Endothelial cell of umbilical vein (primary cell): Measurements from ENCODE around the gene SCP2. TPM values are rescaled to one million over a fixed set of nuclear protein-coding genes. Genes with fewer than 3 reads are reported as not detected.
"Not testable (repeated sequence)": the region's sequence is repeated elsewhere in the genome, so short reads cannot be mapped to it uniquely, and the experiment has no call there.

ENCODE experiments used
- BruUV-seq: library from RNA; stranded (reverse); fragments of 400-500 nt; replicated peaks from 2 replicates; lab custom pipeline; 2021; lab: Mats Ljungman, UMichigan
- CTCF ChIA-PET: fragments of 300-600, 350-600 bp; sonication (Branson Sonifier 250); formaldehyde crosslinking; loops from one replicate; lab custom pipeline; 2021; ENCODE audit warnings: antibody characterized with exemption, inconsistent platforms; lab: Charles Lee
- POLR2A ChIA-PET: fragments of 300-600, 350-600 bp; sonication (Branson Sonifier 250); formaldehyde crosslinking; loops from one replicate; lab custom pipeline; 2021; ENCODE audit warnings: antibody characterized with exemption, inconsistent platforms; lab: Charles Lee
- DNase-seq: peaks from one replicate; pipeline ENCODE4 v3.0.0-alpha.2; 2011; ENCODE audit warnings: low read depth, low spot score
- FAIRE-seq: peaks from 2 replicates; lab custom pipeline; 2011; peaks lifted over from hg19 to GRCh38; lab: Jason Lieb, UNC
- H2AFZ ChIP-seq: 2 replicates; pipeline ENCODE4 v1.6.0; 2012; ENCODE audit warnings: low read depth, low read length, control low read depth, inconsistent platforms
- H3K27ac ChIP-seq: 2 replicates; pipeline ENCODE4 v1.5.1; 2011; ENCODE audit warnings: low read depth, mild to moderate bottlenecking, control low read depth, low read length, moderate library complexity; ENCODE audit not compliant: insufficient read depth
- H3K27me3 ChIP-seq, 2 experiments: 2 replicates each; pipeline versions ENCODE4 v1.6.0 to v1.6.1; 2011; ENCODE audit warnings: low read length in 2 of 2, mixed read lengths in 1 of 2; ENCODE audit not compliant: control insufficient read depth in 2 of 2, insufficient read depth in 2 of 2
- H3K36me3 ChIP-seq, 2 experiments: 2 replicates in 1 of 2; 3 replicates in 1 of 2; pipeline ENCODE4 v1.5.1; 2011; ENCODE audit warnings: low read length in 2 of 2, mild to moderate bottlenecking in 1 of 2, moderate library complexity in 1 of 2; ENCODE audit not compliant: control insufficient read depth in 2 of 2, insufficient read depth in 2 of 2; ENCODE audit errors: extremely low read depth in 1 of 2
- H3K4me1 ChIP-seq: 3 replicates; pipeline ENCODE4 v1.5.1; 2011; ENCODE audit warnings: mild to moderate bottlenecking, low read length; ENCODE audit not compliant: control insufficient read depth, insufficient read depth; ENCODE audit errors: extremely low read depth
- H3K4me2 ChIP-seq: 2 replicates; pipeline ENCODE4 v1.6.1; 2011; ENCODE audit warnings: low read length, control low read depth, mixed read lengths; ENCODE audit not compliant: insufficient read depth
- H3K4me3 ChIP-seq, 3 experiments: fragments of 200-600 bp in 1 of 3; sonication (generic), shearing (Covaris generic) in 1 of 3; replicated peaks in 1 of 3; 2 replicates each; pipeline ENCODE4 v1.5.1; 2011 to 2016; ENCODE audit warnings: control low read depth in 3 of 3, low read length in 3 of 3, mild to moderate bottlenecking in 2 of 3, inconsistent platforms in 1 of 3, low read depth in 1 of 3, moderate library complexity in 1 of 3; ENCODE audit not compliant: insufficient read depth in 1 of 3
- H3K79me2 ChIP-seq: 2 replicates; pipeline ENCODE4 v1.6.0; 2012; ENCODE audit warnings: low read length, inconsistent platforms; ENCODE audit not compliant: control insufficient read depth, insufficient read depth
- H3K9ac ChIP-seq: replicated peaks from 2 replicates; pipeline ENCODE3; 2011; ENCODE audit warnings: low read length, control low read depth; ENCODE audit not compliant: insufficient read depth; ENCODE audit errors: extremely low read depth
- H3K9me1 ChIP-seq: replicated peaks from 3 replicates; pipeline ENCODE4 v1.6.0; 2011; ENCODE audit warnings: mild to moderate bottlenecking, low read length; ENCODE audit not compliant: control insufficient read depth, insufficient read depth; ENCODE audit errors: extremely low read depth
- H3K9me3 ChIP-seq: replicated peaks from 2 replicates; pipeline ENCODE4 v1.5.1; 2012; ENCODE audit warnings: low read length, inconsistent platforms; ENCODE audit not compliant: control insufficient read depth, insufficient read depth
- H4K20me1 ChIP-seq: replicated peaks from 2 replicates; pipeline ENCODE3; 2011; ENCODE audit warnings: mild to moderate bottlenecking, low read length; ENCODE audit not compliant: control insufficient read depth, insufficient read depth; ENCODE audit errors: extremely low read depth
- CTCF ChIP-seq, 2 donors: IDR thresholded peaks; 1 replicate in 1 of 2; 2 replicates in 1 of 2; pipeline ENCODE4 v1.5.1; 2011; ENCODE audit warnings: low read length in 2 of 2, mild to moderate bottlenecking in 2 of 2, moderate library complexity in 2 of 2, control low read depth in 1 of 2, inconsistent platforms in 1 of 2, low read depth in 1 of 2; ENCODE audit not compliant: insufficient read depth in 1 of 2; ENCODE audit errors: extremely low read depth in 1 of 2
- FOS ChIP-seq: IDR thresholded peaks from 2 replicates; pipeline ENCODE4 v1.6.1; 2011; ENCODE audit warnings: mild to moderate bottlenecking, low read length, moderate library complexity, borderline replicate concordance; ENCODE audit not compliant: insufficient read depth
- GATA2 ChIP-seq: IDR thresholded peaks from 2 replicates; pipeline ENCODE4 v1.7.0; 2011; ENCODE audit warnings: low read depth, mild to moderate bottlenecking, moderate library complexity, mixed read lengths, low read length; ENCODE audit not compliant: insufficient read length, insufficient read depth
- JUN ChIP-seq: IDR thresholded peaks from 2 replicates; pipeline ENCODE4 v1.6.1; 2011; ENCODE audit warnings: borderline replicate concordance, low read depth; ENCODE audit not compliant: insufficient read length, insufficient read depth
- MAX ChIP-seq: IDR thresholded peaks from 2 replicates; pipeline ENCODE4 v1.6.1; 2011; ENCODE audit not compliant: insufficient read depth, insufficient read length
- POLR2A ChIP-seq: IDR thresholded peaks from 2 replicates; pipeline ENCODE4 v1.6.1; 2012; ENCODE audit warnings: low read depth, mild to moderate bottlenecking, control low read depth, low read length
- POLR2AphosphoS5 ChIP-seq: IDR thresholded peaks from 2 replicates; pipeline ENCODE4 v1.6.1; 2012; ENCODE audit warnings: low read depth, mild to moderate bottlenecking, control low read depth, low read length, moderate library complexity; ENCODE audit not compliant: insufficient read depth
- dilution Hi-C: fragments of 300-500 bp; cut with MboI; formaldehyde crosslinking; loops from one replicate; pipeline ENCODE4 v1.15.0; 2019; ENCODE audit warnings: low sequenced_read_pairs; ENCODE audit not compliant: extremely low pct_ligation_motif_present
- intact Hi-C: fragments of 100-400 bp; cut with micrococcal nuclease; formaldehyde crosslinking; loops from one replicate; pipeline ENCODE4 v1.10.0; 2022
- polyA plus RNA-seq, 4 experiments: library from polyadenylated mRNA; depleted of rRNA in 3 of 4; stranded (reverse) in 3 of 4; unstranded in 1 of 4; fragments of >200 nt; gene quantifications; 2 replicates each; pipeline versions ENCODE4 v1.2.1 to v1.2.3, GENCODE V29; 2011 to 2012; ENCODE audit warnings: missing spikeins in 1 of 4
- total RNA-seq: library from RNA; stranded (reverse); gene quantifications from 2 replicates; pipeline ENCODE4 v1.2.3, GENCODE V29; 2021

SCP2 gene
- total and polyA plus RNA-seq, 2 donors (not counting 3 experiments of a cell fraction or from before 2014, with no cell fraction given): 42.4 to 92.7 TPM

GRCh38 chr1:52992733-52993132, 65.7 kb downstream of the SCP2 start:
- H3K9me1 ChIP-seq, H2AFZ ChIP-seq, POLR2A ChIA-PET, dilution Hi-C loops, H3K79me2 ChIP-seq, intact Hi-C loops, H3K4me1 ChIP-seq, H3K9me3 ChIP-seq, BruUV-seq, H3K27me3 ChIP-seq, H3K4me3 ChIP-seq, H3K4me2 ChIP-seq, DNase-seq, H3K9ac ChIP-seq, H4K20me1 ChIP-seq, H3K36me3 ChIP-seq, CTCF ChIA-PET, H3K27ac ChIP-seq: not testable (repeated sequence)
- peak; percentile 76 for FAIRE-seq

- dilution Hi-C loops: no loop called here
- CTCF ChIA-PET: no interaction called here
- POLR2A ChIA-PET: interaction anchor here (1.1 kb wide), 1 partner anchor 53 kb away, joined by 3 read pairs; no protein-coding TSS in a partner anchor
Observed at GRCh38 chr1:52994656-52995055, 67.6 kb downstream of the SCP2 start.

More at GRCh38 chr1:52994656-52995055, 67.6 kb downstream of the SCP2 start:
- Histone ChIP-seq H2AFZ (no peak overlapping the region), H3K27ac (no peak overlapping the region), H3K36me3 (no peaks in the 10 kb centered on the region), H3K9me3 (no peaks in the 10 kb centered on the region), H3K4me3 (no peak overlapping the region), H3K79me2 (no peaks in the 10 kb centered on the region), H3K4me2 (no peak overlapping the region), H4K20me1 (no peaks in the 10 kb centered on the region), H3K27me3 (no peaks in the 10 kb centered on the region), H3K9me1 (no peaks in the 10 kb centered on the region), H3K4me1 (no peaks in the 10 kb centered on the region), H3K9ac (no peak overlapping the region)
- BruUV-seq: no TSS peak
- intact Hi-C loops: no loop called here
- no peak for TF ChIP-seq MAX
- TF ChIP-seq POLR2A: no peak
- no peak for TF ChIP-seq JUN
- TF ChIP-seq POLR2AphosphoS5: no peak
- TF ChIP-seq FOS: no peak
- TF ChIP-seq CTCF (IDR thresholded peaks at IDR 0.05; ENCODE audit: extremely low read depth in 1 of 2, insufficient read depth in 1 of 2, low read depth in 1 of 2, low read length in 2 of 2): no peak
- TF ChIP-seq GATA2: no peak
- DNase-seq: no peak
- FAIRE-seq: no peak
